Prostate gland (tissue), 2 donors: Measurements from ENCODE around the gene AKT1.

ENCODE experiments used
- POLR2A ChIP-seq: fragments of 450-650 bp; IDR thresholded peaks from one replicate; pipeline ENCODE4 v1.6.1; 2016; ENCODE audit warnings: antibody characterized with exemption, mild to moderate bottlenecking
- POLR2AphosphoS5 ChIP-seq: sonication (generic); formaldehyde crosslinking; IDR thresholded peaks from one replicate; pipeline ENCODE4 v1.6.1; 2017; ENCODE audit warnings: antibody characterized with exemption
- TF ChIP-seq, protein P1 (sequence below), 4 experiments: fragments of 200-600 bp in 2 of 4; fragments of 450-650 bp in 2 of 4; sonication (generic) in 2 of 4; IDR thresholded peaks; 1 replicate in 3 of 4; 2 replicates in 1 of 4; pipeline ENCODE4 v1.5.1; 2016 to 2019; ENCODE audit warnings: antibody characterized with exemption in 4 of 4, mild to moderate bottlenecking in 2 of 4, moderate library complexity in 2 of 4

DNA sequence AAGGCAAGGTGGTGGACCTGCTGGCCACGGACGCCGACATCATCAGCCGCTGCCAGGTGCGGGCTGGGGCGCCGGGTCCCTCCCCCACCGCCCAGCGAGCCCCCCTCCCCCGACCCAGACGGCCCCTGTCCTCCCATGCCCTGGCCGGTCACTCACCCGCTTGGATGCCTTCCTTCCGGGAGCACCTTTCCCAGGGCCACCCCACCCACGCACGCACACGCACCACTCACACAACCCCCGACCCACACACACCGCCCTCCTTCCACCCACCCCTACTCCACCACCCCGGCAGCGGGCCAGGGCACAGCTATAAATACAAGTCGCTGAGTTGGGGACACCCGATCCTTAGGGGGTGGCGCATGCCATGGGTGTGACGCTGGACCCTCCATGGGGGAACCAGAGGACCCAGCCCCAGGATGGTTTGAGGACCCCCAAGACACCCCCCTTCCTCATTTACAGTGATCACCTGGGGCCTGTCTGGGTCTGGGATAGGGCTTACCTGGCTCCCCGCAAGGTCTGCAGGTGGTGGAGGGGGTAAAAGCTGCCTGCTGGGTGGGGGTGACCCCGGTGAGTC lies 71.1 kb downstream of the AKT1 start:
- TF ChIP-seq, protein P1, sequence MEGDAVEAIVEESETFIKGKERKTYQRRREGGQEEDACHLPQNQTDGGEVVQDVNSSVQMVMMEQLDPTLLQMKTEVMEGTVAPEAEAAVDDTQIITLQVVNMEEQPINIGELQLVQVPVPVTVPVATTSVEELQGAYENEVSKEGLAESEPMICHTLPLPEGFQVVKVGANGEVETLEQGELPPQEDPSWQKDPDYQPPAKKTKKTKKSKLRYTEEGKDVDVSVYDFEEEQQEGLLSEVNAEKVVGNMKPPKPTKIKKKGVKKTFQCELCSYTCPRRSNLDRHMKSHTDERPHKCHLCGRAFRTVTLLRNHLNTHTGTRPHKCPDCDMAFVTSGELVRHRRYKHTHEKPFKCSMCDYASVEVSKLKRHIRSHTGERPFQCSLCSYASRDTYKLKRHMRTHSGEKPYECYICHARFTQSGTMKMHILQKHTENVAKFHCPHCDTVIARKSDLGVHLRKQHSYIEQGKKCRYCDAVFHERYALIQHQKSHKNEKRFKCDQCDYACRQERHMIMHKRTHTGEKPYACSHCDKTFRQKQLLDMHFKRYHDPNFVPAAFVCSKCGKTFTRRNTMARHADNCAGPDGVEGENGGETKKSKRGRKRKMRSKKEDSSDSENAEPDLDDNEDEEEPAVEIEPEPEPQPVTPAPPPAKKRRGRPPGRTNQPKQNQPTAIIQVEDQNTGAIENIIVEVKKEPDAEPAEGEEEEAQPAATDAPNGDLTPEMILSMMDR (IDR thresholded peaks at IDR 0.05) = no peak
- TF ChIP-seq POLR2AphosphoS5 = no peak
- TF ChIP-seq POLR2A = no peak
